HG03469 (cell line): ENCODE measurements around the gene ZNF578.
A peak's percentile ranks its signal among the peaks of the same experiment; 100 is the strongest.
"Not testable (repeated sequence)": the region's sequence is repeated elsewhere in the genome, so short reads cannot be mapped to it uniquely, and the experiment has no call there.

ENCODE experiments used
- ATAC-seq: cut with Tn5 transposase; IDR thresholded peaks from one replicate; pipeline ENCODE4 v1.9.1; 2021; ENCODE audit warnings: mild to moderate bottlenecking, moderate library complexity, moderate number of reproducible peaks; ENCODE audit not compliant: unreplicated experiment

The ZNF578 gene

DNA sequence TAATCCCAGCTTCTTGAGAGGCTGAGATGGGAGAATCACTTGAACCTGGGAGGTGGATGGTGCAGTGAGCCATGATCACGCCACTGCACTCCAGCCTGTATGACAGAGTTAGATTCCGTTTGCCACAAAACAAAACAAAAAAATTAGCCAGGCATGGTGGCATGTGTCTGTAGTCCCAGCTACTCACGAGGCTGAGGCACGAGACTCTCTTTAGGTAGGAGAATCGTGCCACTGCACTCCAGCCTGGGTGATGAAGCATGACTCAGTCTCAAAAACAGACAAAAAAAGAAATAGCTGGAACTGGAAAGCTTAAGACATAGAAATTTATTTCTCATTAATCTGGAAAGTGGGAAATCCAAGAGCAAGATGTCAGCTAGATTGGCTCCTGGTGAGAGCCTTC, 53.9 kb downstream of the ZNF578 start:
- ATAC-seq = no peak

GRCh38 chr19:52516191-52516590, 62.8 kb downstream of the ZNF578 start:
- no peak for ATAC-seq

DNA sequence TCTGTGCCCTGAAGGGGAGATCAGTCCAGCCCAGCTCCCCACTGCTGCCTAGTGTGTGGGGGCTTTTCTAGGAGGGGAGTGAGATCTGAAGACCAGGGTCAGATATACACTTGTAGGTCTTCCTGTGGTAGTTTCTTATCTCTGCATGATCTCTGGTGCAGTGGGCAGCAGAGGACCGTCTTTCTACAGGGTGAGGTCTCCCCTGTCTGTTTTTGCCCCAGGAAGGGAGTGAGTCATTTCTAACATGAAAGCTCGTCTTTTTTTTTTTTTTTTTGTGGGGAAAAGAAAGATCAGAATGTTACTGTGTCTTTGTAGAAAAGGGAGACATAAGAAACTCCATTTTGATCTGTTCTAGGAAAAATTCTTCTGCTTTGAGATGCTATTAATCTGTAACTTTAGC, 65.3 kb downstream of the ZNF578 start:
- ATAC-seq = no peak

- not testable (repeated sequence) for ATAC-seq
Observed at GRCh38 chr19:52519175-52519574, 65.8 kb downstream of the ZNF578 start.

DNA sequence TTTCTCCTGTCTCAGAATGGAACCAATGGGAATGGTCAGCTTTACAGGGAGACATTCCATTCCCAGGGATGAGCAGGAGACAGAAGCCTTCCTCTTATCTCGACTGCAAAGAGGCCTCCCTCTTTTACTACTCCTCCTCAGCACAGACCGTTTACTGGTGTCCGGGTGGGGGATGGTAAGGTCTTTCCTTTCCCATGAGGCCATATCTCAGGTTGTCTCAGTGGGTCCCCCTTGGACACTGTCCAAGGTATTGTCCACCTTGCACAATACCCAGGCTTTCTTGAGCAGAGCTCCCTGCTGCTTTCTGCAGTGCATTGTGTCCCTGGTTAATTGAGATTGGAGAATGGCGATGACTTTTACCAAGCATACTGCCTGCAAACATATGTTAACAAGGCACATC, 66.7 kb downstream of the ZNF578 start:
- no peak for ATAC-seq

GRCh38 chr19:52522551-52522950, 69.2 kb downstream of the ZNF578 start:
- ATAC-seq = no peak

DNA sequence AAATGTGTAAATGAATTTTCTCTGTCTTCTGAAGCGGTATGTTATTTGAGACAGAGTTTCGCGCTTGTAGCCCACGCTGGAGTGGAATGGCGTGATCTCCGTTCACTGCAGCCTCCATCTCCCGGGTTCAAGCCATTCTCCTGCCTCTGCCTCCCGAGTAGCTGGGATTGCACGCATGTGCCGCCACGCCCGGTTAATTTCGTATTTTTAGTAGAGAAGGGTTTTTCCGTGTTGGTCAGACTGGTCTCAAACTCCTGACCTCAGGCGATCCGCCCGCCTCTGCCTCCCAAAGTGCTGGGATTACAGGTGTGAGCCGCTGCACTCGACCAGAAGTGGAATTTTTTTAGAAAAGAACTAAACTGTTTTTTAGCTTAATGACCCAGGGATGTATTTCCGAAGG, 70.7 kb downstream of the ZNF578 start:
- ATAC-seq = no peak

GRCh38 chr19:52527134-52527955, 74.0 kb downstream of the ZNF578 start, which contains the start of gene ZNF808:
TSS of gene ZNF808 (plus strand) at chr19:52527668. CDS start at chr19:52543285, 15,617 bp downstream.
- ATAC-seq = peak; percentile 80

GRCh38 chr19:52527956-52528351, 74.6 kb downstream of the ZNF578 start:
- no peak for ATAC-seq

DNA sequence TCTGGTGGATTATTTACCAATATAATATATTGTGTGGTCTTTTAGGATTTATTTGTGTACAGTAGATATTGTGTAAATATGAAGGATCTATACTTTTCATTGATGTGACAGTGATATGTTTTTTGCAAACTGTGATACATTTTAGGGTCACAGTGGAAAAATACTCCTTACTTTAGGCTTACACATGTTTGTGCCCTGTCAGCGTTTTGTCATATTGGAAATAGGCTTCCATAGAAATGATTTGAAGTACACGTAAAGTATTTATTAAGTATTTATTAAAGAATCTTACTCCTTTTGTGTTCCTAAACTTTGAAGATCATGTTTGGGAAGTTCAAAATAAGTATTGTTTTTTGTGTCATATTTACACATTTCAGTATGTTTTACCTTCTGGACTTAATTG, 79.1 kb downstream of the ZNF578 start:
- no peak for ATAC-seq

- no peak for ATAC-seq
Observed at GRCh38 chr19:52533901-52534300, 80.5 kb downstream of the ZNF578 start.

- ATAC-seq = not testable (repeated sequence)
Observed at GRCh38 chr19:52535385-52535770, 82.0 kb downstream of the ZNF578 start.

- ATAC-seq = no peak
Observed at GRCh38 chr19:52535771-52536447, 82.6 kb downstream of the ZNF578 start.

DNA sequence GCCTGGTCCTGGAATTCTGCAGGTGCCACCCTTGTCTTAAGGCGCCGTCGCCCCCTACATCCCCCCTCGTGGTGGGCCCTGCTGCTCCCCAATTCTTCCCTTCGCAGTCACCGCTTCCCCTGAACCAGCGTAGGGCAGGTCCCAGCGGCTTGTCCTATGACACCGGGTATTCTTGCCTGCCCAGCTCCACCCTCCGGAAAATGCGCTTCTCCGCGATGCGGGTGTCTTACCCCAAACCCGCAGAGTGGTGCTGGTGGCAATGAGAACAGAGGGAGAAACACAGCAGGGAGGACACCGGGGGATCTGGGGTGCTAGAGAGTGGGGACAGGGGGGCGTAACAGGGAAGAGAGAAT, 83.1 kb downstream of the ZNF578 start:
- ATAC-seq = no peak

DNA sequence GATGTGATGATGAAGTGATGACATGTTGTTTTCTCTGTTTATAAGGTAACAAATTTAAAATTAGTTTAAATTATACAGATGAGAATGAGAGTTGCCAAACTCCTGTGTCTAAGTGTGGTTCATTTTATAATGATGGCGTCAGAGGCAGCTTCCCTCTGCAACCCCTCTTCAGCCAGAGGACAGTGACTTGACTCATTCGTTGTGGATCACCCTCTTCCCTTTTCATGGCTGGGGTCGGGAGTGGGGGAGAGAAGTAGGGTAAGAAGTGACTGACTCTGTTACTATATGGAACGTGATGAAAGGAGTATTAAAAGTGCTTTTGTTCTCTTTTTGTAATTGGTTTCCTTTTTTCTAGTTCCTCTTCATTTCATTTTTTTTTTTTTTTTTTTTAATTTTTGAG, 85.5 kb downstream of the ZNF578 start:
- not testable (repeated sequence) for ATAC-seq

DNA sequence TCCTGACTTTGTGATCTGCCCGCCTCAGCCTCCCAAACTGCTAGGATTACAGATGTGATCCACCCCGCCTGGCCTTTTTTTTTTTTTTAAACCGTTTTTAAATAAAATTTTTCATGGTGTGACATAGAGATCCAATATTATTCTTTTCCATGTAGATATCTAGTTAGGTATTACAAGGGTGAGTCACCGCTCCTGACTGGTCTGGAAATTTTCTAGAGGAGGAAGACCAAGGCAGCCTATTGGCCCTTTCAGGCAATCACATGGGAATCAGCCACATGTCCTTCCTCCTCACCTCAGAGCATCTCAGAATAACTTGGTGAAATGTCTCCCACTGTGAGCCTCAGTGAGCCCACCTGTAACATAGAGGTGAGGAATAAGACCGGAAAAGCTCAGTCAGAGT, 87.8 kb downstream of the ZNF578 start:
- not testable (repeated sequence) for ATAC-seq

GRCh38 chr19:52541608-52542007, 88.3 kb downstream of the ZNF578 start:
- ATAC-seq = no peak

DNA sequence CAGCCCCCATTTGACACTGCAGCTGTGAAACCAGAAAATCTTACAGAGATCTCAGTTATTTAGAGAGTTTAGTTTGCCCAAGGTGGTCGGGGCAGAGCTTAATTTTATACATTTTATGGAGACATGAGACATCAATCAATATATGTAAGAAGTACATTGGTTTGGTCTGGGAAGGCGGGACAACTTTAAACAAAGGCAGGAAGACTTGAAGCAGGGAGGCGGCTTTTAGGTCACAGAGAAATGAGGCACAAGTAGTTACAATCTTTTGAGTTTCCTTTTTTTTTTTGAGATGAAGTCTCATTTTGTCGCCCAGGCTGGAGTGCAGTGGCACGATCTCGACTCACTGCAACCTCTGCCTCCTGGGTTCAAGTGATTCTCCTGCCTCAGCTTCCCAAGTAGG, 89.2 kb downstream of the ZNF578 start:
- ATAC-seq = not testable (repeated sequence)

GRCh38 chr19:52542984-52543664, 89.8 kb downstream of the ZNF578 start:
- no peak for ATAC-seq

DNA sequence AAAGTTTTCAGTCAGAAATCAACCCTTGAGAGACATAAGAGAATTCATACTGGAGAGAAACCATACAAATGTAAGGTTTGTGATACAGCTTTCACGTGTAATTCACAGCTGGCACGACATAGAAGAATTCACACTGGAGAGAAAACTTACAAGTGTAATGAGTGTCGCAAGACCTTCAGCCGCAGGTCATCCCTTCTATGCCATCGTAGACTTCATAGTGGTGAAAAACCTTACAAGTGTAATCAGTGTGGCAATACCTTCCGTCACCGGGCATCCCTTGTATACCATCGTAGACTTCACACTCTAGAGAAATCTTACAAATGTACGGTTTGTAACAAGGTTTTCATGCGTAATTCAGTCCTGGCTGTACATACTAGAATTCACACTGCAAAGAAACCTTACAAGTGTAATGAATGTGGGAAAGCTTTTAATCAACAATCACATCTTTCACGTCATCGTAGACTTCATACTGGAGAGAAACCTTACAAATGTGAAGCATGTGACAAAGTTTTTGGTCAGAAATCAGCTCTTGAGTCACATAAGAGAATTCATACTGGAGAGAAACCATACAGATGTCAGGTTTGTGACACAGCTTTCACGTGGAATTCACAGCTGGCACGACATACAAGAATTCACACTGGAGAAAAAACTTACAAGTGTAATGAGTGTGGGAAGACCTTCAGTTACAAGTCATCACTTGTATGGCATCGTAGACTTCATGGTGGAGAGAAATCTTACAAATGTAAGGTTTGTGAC, 101.0 kb downstream of the ZNF578 start:
- ATAC-seq = no peak
